Ascending aorta (tissue), 2 donors: Measurements from ENCODE around the gene AIG1. TPM values are rescaled to one million over a fixed set of nuclear protein-coding genes. Genes with fewer than 3 reads are reported as not detected.

Source experiments
- DNase-seq, 2 donors: peaks; one replicate each; pipeline ENCODE4 v3.0.0-alpha.2; 2019; ENCODE audit warnings: low spot score in 2 of 2
- H3K27ac ChIP-seq, 2 donors: fragments of 200-600 bp; sonication (generic); one replicate each; pipeline ENCODE4 v1.5.1; 2016 to 2017; ENCODE audit warnings: mild to moderate bottlenecking in 1 of 2
- H3K27me3 ChIP-seq: fragments of 200-600 bp; sonication (generic); one replicate; pipeline ENCODE4 v1.5.1; 2017
- H3K36me3 ChIP-seq, 2 donors: fragments of 200-600 bp; sonication (generic); one replicate each; pipeline ENCODE4 v1.5.1; 2016
- H3K4me1 ChIP-seq, 2 donors: fragments of 200-600 bp; sonication (generic); one replicate each; pipeline ENCODE4 v1.5.1; 2016 to 2017; ENCODE audit warnings: mild to moderate bottlenecking in 1 of 2
- H3K4me3 ChIP-seq, 2 donors: fragments of 200-600 bp; sonication (generic); one replicate each; pipeline ENCODE4 v1.5.1; 2016 to 2017; ENCODE audit warnings: mild to moderate bottlenecking in 1 of 2
- H3K9me3 ChIP-seq, 2 donors: fragments of 200-600 bp; sonication (generic); one replicate each; pipeline ENCODE4 v1.5.1; 2016
- intact Hi-C: fragments of 100-400 bp; cut with DNase I; formaldehyde crosslinking; loops from one replicate; pipeline ENCODE4 v1.15.1; 2023
- total RNA-seq: library from RNA; depleted of rRNA; stranded (reverse); fragments of >200 nt; gene quantifications from one replicate; pipeline ENCODE4 v1.1.0, GENCODE V29; 2016
- TF ChIP-seq, protein P1 (sequence below), 3 experiments: fragments of 200-600 bp in 2 of 3; fragments of 450-650 bp in 1 of 3; sonication (generic) in 2 of 3; IDR thresholded peaks; one replicate each; pipeline ENCODE4 v1.5.1; 2016 to 2019; ENCODE audit warnings: antibody characterized with exemption in 3 of 3, mild to moderate bottlenecking in 1 of 3, moderate library complexity in 1 of 3

Gene AIG1
- total RNA-seq, 1 donor from 2014 or later: 5.3 TPM

DNA sequence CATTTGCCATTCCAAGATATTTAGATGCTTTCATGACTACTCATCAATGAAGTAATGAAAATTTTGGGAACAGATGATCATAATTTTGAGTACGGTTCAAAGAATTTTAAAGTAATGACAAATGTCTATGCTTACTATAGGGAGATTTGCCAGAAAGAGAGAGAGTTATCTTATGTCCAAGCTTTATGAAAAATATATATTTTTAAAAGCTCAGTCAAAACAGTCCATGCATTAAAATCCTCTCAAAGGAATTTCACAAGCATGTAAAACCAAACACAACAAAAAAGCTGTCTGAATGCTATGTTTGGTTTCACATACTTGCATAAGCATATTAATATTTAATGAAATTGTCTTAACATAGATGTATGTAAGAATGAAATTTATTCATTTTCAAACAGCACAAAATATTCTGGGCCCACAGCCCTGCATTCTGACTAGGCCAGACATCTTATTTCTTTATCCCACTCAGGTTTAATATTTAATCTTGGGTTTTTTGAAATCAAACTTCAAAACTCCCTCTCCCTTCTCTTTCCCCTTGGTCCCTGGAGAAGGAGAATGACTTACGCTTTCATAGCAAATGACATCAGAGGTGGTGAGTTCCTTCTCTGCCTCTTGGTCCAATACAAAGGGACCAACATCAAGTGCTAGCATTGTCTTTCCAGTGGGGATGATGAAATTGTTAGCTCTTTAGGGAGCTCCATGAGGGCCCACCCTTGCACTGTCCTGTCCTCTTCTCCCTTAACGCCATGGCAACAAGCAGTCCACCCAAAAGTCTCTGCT, 295.6 kb downstream of the AIG1 start:
- Histone ChIP-seq H3K27ac (no peak overlapping the region), H3K27me3 (no peaks in the 10 kb centered on the region), H3K9me3 (peaks cover 0 to 13% of the 10 kb centered on the region in 2 donors), H3K36me3 (no peaks in the 10 kb centered on the region), H3K4me1 (no peaks in the 10 kb centered on the region), H3K4me3 (no peak overlapping the region)
- intact Hi-C loops: no loop called here
- no peak for DNase-seq
- TF ChIP-seq, protein P1, sequence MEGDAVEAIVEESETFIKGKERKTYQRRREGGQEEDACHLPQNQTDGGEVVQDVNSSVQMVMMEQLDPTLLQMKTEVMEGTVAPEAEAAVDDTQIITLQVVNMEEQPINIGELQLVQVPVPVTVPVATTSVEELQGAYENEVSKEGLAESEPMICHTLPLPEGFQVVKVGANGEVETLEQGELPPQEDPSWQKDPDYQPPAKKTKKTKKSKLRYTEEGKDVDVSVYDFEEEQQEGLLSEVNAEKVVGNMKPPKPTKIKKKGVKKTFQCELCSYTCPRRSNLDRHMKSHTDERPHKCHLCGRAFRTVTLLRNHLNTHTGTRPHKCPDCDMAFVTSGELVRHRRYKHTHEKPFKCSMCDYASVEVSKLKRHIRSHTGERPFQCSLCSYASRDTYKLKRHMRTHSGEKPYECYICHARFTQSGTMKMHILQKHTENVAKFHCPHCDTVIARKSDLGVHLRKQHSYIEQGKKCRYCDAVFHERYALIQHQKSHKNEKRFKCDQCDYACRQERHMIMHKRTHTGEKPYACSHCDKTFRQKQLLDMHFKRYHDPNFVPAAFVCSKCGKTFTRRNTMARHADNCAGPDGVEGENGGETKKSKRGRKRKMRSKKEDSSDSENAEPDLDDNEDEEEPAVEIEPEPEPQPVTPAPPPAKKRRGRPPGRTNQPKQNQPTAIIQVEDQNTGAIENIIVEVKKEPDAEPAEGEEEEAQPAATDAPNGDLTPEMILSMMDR (IDR thresholded peaks at IDR 0.05): no peak

DNA sequence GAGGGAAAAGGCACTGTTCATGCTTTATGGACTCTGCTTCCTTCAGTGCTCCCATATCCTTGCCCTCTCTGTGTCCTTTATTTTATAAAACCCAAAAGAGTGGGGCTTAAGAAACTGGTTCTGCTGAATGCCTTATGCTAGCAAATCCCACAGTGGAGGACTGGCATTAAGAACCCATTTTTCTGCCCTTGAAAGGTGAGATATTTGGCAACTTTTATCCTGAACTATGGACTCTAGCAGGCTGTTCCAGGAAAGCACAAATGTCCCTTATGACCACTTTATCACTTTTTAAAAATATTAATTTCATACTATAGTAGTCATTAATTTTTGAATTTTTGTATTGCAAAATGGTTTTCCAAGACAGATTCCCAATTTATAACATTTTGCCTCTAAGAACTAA, 296.5 kb downstream of the AIG1 start:
- H3K4me3 ChIP-seq: no peak overlapping the region
- DNase-seq: no peak
- no peaks in the 10 kb centered on the region for H3K4me1 ChIP-seq
- peaks cover 0 to 13% of the 10 kb centered on the region in 2 donors for H3K9me3 ChIP-seq
- no peaks in the 10 kb centered on the region for H3K27me3 ChIP-seq
- intact Hi-C loops: no loop called here
- TF ChIP-seq, protein P1 (IDR thresholded peaks at IDR 0.05): no peak
- H3K27ac ChIP-seq: no peak overlapping the region
- H3K36me3 ChIP-seq: no peaks in the 10 kb centered on the region

DNA sequence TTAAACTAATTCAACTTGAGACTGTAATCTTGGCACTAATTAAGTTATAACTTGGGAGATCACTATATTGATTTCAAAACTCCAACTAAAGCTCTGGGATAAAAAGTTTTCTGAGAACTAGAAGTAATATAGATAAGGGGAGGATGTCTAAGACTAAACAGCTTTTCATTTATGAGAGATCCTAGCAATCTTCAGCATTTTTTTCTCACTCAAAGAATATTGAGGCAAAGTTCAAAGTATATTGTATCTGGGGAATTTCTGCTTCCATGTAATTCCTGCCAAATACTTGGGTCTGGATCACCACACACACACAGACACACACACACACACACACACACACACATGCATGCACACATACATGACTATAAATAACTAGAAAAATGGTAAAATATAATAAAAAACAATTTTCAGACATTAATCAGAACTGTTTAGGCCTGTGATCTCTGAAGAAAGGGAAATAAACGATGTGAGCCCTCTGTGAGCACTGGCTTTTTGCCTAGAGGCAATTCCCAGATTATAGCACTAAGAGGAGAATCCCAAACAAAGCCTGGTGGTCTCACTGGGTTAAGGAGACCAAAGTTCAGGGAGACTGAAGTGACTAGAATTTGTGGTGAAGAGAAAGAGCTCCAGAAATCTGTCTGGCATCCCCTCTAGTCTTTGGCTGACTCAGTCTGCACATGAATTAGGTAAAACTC, 297.0 kb downstream of the AIG1 start:
- TF ChIP-seq, protein P1 (IDR thresholded peaks at IDR 0.05): no peak
- intact Hi-C loops: no loop called here
- DNase-seq: no peak

DNA sequence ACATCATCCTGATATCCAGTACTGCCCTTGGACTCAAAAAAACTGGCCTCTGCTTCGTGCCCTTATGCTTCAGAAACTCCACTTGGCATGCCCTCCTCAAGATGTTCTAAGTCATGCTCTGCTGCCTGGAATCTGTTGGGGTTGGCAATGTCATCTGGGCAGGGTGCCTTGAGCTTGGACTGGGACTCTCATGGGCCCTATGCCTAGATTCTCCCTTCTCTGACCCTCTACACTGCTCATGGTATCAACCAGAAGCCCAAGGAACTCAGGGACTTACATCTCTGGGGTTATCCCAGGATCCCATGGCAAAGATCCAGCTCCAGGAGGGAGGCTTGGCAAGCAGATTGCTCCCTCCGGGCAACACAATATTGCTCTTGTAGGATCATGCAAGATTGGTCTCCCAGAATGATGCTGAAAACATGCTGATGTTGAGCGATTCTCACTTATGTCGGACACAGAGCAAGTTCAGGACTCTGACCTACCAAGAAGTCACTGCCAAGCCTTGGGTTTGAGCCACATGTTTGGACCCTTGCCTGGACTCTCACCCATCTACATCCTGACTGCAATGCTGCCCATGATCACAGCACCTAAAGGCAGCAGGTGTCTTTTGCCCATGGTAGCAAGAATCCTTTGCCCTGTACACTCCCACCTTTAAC, 301.0 kb downstream of the AIG1 start:
- TF ChIP-seq, protein P1 (IDR thresholded peaks at IDR 0.05): no peak
- DNase-seq: no peak
- Histone ChIP-seq H3K27ac (no peak overlapping the region), H3K4me3 (no peak overlapping the region), H3K4me1 (no peaks in the 10 kb centered on the region), H3K9me3 (no peaks in the 10 kb centered on the region), H3K27me3 (no peaks in the 10 kb centered on the region), H3K36me3 (no peaks in the 10 kb centered on the region)
- intact Hi-C loops: no loop called here

More for the DNA sequence above, 297.0 kb downstream of the AIG1 start:
- no peaks in the 10 kb centered on the region for H3K27me3 ChIP-seq
- H3K27ac ChIP-seq: no peak overlapping the region
- H3K4me1 ChIP-seq: no peaks in the 10 kb centered on the region
- no peaks in the 10 kb centered on the region for H3K36me3 ChIP-seq
- H3K9me3 ChIP-seq: peaks cover 0 to 11% of the 10 kb centered on the region in 2 donors
- no peak overlapping the region for H3K4me3 ChIP-seq

DNA sequence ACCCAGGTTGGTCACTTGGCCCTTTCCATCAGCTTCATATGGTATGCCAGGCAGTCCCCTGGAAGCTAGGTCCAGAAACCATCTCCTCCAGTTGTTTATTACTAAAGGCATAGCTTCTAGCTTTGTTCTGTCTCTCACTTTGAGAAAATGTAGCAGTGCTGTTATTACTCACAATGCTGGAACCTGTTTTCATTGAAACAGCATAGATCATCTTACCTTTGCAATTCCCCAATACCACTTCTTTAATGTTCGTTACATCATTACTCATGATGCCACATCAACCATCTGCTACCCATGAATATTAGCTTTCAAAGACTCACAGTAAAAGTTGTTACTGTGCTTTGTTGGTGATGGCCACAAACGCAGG, 301.5 kb downstream of the AIG1 start:
- intact Hi-C loops: no loop called here
- DNase-seq: no peak
- H3K4me3 ChIP-seq: no peak overlapping the region
- no peaks in the 10 kb centered on the region for H3K36me3 ChIP-seq
- no peaks in the 10 kb centered on the region for H3K4me1 ChIP-seq
- no peak overlapping the region for H3K27ac ChIP-seq
- TF ChIP-seq, protein P1 (IDR thresholded peaks at IDR 0.05): no peak
- H3K9me3 ChIP-seq: no peaks in the 10 kb centered on the region
- H3K27me3 ChIP-seq: no peaks in the 10 kb centered on the region
